Measurements from ENCODE around the gene CSN1S1. TPM values are rescaled to one million over a fixed set of nuclear protein-coding genes. Genes with fewer than 3 reads are reported as not detected.

CSN1S1 gene
- total and polyA plus RNA-seq, 2 experiments from 2014 or later, result 0.21 TPM; not detected in 1

GRCh38 chr4:69984030-69984443, 53.2 kb downstream of the CSN1S1 start (continued):
- TF ChIP-seq REST (IDR thresholded peaks at IDR 0.05; ENCODE audit: unreplicated experiment), result no peak
- no peak for TF ChIP-seq STAT1 (IDR thresholded peaks at IDR 0.05; ENCODE audit: unreplicated experiment)
- TF ChIP-seq JUNB (IDR thresholded peaks at IDR 0.05; ENCODE audit: unreplicated experiment), result no peak
- TF ChIP-seq POLR2AphosphoS5 (IDR thresholded peaks at IDR 0.05; ENCODE audit: low read depth), result no peak

GRCh38 chr4:69986663-69987062, 55.8 kb downstream of the CSN1S1 start:
- Histone ChIP-seq H2AFZ (no peak overlapping the region), H4K20me1 (replicated peaks; ENCODE audit: insufficient read depth) (no peaks in the 10 kb centered on the region), H3K9me2 (ENCODE audit: insufficient read depth) (no peaks in the 10 kb centered on the region), H3K79me2 (replicated peaks; ENCODE audit: insufficient read depth) (no peaks in the 10 kb centered on the region), H3K4me3 (no peak overlapping the region), H3K4me1 (ENCODE audit: insufficient read depth) (no peaks in the 10 kb centered on the region), H3F3A (replicated peaks; ENCODE audit: low read depth) (no peaks in the 10 kb centered on the region), H3K27ac (ENCODE audit: low read depth) (no peak overlapping the region), H3K36me3 (ENCODE audit: insufficient read depth) (no peaks in the 10 kb centered on the region), H3K27me3 (ENCODE audit: insufficient read depth) (no peaks in the 10 kb centered on the region), H3K4me2 (no peak overlapping the region)
- DNase-seq (ENCODE audit: low spot score), result no peak
- no peak for ATAC-seq
- H3K4me1 Mint-ChIP-seq, result peaks cover 4% of the 10 kb centered on the region
- no peak overlapping the region for H3K27ac Mint-ChIP-seq
- H3K36me3 Mint-ChIP-seq (ENCODE audit: low read depth), result no peaks in the 10 kb centered on the region
- no peaks in the 10 kb centered on the region for H3K27me3 Mint-ChIP-seq (ENCODE audit: insufficient read depth, low read depth, poor library complexity)
- H3K4me3 Mint-ChIP-seq, result no peak overlapping the region
- TF ChIP-seq EZH2 (IDR thresholded peaks at IDR 0.05; ENCODE audit: low read depth, unreplicated experiment) (no peak), CREB1 (CRISPR knock-in tag; IDR thresholded peaks at IDR 0.05; ENCODE audit: low read depth) (no peak), ETS1 (IDR thresholded peaks at IDR 0.05) (no peak), ZNF331 (CRISPR knock-in tag; IDR thresholded peaks at IDR 0.05; ENCODE audit: low read depth) (no peak), CTCF (conservative IDR thresholded peaks at IDR 0.05; ENCODE audit: low read depth in 2 of 2) (no peak), POLR2AphosphoS5 (IDR thresholded peaks at IDR 0.05; ENCODE audit: low read depth) (no peak), ZNF114 (CRISPR knock-in tag; IDR thresholded peaks at IDR 0.05) (no peak), NANOG (IDR thresholded peaks at IDR 0.05; ENCODE audit: borderline replicate concordance) (no peak), JUNB (IDR thresholded peaks at IDR 0.05; ENCODE audit: unreplicated experiment) (no peak), STAT1 (IDR thresholded peaks at IDR 0.05; ENCODE audit: unreplicated experiment) (no peak), EZH2phosphoT487 (IDR thresholded peaks at IDR 0.05; ENCODE audit: unreplicated experiment) (no peak), REST (IDR thresholded peaks at IDR 0.05; ENCODE audit: unreplicated experiment) (no peak)
- H3K9me3 Mint-ChIP-seq, result no peaks in the 10 kb centered on the region; the same call in 2 of the 3 replicates
